ENCODE measurements around the gene RNF125. TPM values are rescaled to one million over a fixed set of nuclear protein-coding genes. Genes with fewer than 3 reads are reported as not detected.
"Not testable (repeated sequence)": the region's sequence is repeated elsewhere in the genome, so short reads cannot be mapped to it uniquely, and the experiment has no call there.

The RNF125 gene
- total and polyA plus RNA-seq, 12 donors, result 0.92 to 7.7 (median 2.8) TPM

- 70 to 75% methylated on average over 7 of the region's 7 CpGs for WGBS, 2 donors
- TF ChIP-seq CTCF (IDR thresholded peaks at IDR 0.05), result no peak
- Histone ChIP-seq H3K27ac (no peak overlapping the region), H3K36me3 (no peaks in the 10 kb centered on the region), H3K9me3 (no peaks in the 10 kb centered on the region), H3K27me3 (no peaks in the 10 kb centered on the region), H3K4me3 (no peak overlapping the region), H3K4me1 (peaks cover 0 to 17% (median 7%) of the 10 kb centered on the region in 9 donors)
- DNase-seq, result no peak
- ATAC-seq, result no peak
- intact Hi-C loops (cut with DNase I), result no loop called here
Measured at GRCh38 chr18:31996007-31996406, 22.6 kb upstream of the RNF125 start.

GRCh38 chr18:31998880-31999412, 19.7 kb upstream of the RNF125 start:
- DNase-seq (no peak), ATAC-seq (no peak)
- Histone ChIP-seq H3K9me3 (no peaks in the 10 kb centered on the region), H3K36me3 (no peaks in the 10 kb centered on the region), H3K27ac (no peak overlapping the region), H3K4me3 (no peak overlapping the region), H3K4me1 (no peaks in the 10 kb centered on the region), H3K27me3 (no peaks in the 10 kb centered on the region)
- 67 to 73% methylated on average over 5 of the region's 5 CpGs for WGBS, 2 donors
- intact Hi-C loops (cut with DNase I), result no loop called here
- no peak for TF ChIP-seq CTCF (IDR thresholded peaks at IDR 0.05)

GRCh38 chr18:32001141-32001540, 17.5 kb upstream of the RNF125 start:
- H3K9me3 ChIP-seq; H3K36me3 ChIP-seq; H3K4me1 ChIP-seq; H3K27ac ChIP-seq; H3K4me3 ChIP-seq; H3K27me3 ChIP-seq; DNase-seq; intact Hi-C loops (cut with DNase I); ATAC-seq: not testable (repeated sequence)
- 84 to 93% methylated on average over 7 of the region's 7 CpGs for WGBS, 2 donors

GRCh38 chr18:32003822-32004221, 14.8 kb upstream of the RNF125 start:
- H3K9me3 ChIP-seq; H3K4me1 ChIP-seq; DNase-seq; H3K36me3 ChIP-seq; H3K27me3 ChIP-seq; ATAC-seq; H3K4me3 ChIP-seq; intact Hi-C loops (cut with DNase I); H3K27ac ChIP-seq: not testable (repeated sequence)
- 88 to 95% methylated on average over 2 of the region's 2 CpGs for WGBS, 2 donors

- Histone ChIP-seq H3K4me1 (no peaks in the 10 kb centered on the region), H3K36me3 (no peaks in the 10 kb centered on the region), H3K27ac (no peak overlapping the region), H3K4me3 (no peak overlapping the region), H3K27me3 (no peaks in the 10 kb centered on the region), H3K9me3 (peaks cover 0 to 6% (median 0%) of the 10 kb centered on the region in 11 donors)
- ATAC-seq (no peak), DNase-seq (no peak)
- intact Hi-C loops (cut with DNase I), result no loop called here
- TF ChIP-seq CTCF (IDR thresholded peaks at IDR 0.05), result no peak
- WGBS, 2 donors, result 91 to 92% methylated on average over 5 of the region's 5 CpGs
Measured at GRCh38 chr18:32010124-32010721, 8.4 kb upstream of the RNF125 start.

Measured in heart right ventricle (tissue), 16 donors.